WERI-Rb-1 (cell line): ENCODE data around the gene GALK1.
A peak's percentile ranks its signal among the peaks of the same experiment; 100 is the strongest.

Experiments used
- DNase-seq: peaks from one replicate; pipeline ENCODE4 v3.0.0-alpha.2; 2020
- H3K27ac ChIP-seq: fragments of 250-450 bp; sonication (Bioruptor Pico); 2 replicates; pipeline ENCODE4 v1.5.1; 2020; ENCODE audit warnings: mild to moderate bottlenecking, moderate library complexity
- H3K27me3 ChIP-seq: fragments of 250-450 bp; sonication (Bioruptor Pico); 2 replicates; pipeline ENCODE4 v1.5.1; 2021; ENCODE audit warnings: mild to moderate bottlenecking, low read depth, moderate library complexity; ENCODE audit not compliant: insufficient read depth, severe bottlenecking
- H3K36me3 ChIP-seq: fragments of 250-450 bp; sonication (Bioruptor Pico); 2 replicates; pipeline ENCODE4 v1.5.1; 2020; ENCODE audit warnings: mild to moderate bottlenecking, moderate library complexity
- H3K4me3 ChIP-seq: 2 replicates; pipeline ENCODE4 v1.5.1; 2011; ENCODE audit warnings: low read depth, mild to moderate bottlenecking, control low read depth, low read length
- H3K9me3 ChIP-seq: fragments of 250-450 bp; sonication (Bioruptor Pico); 2 replicates; pipeline ENCODE4 v1.5.1; 2021; ENCODE audit warnings: mild to moderate bottlenecking, moderate library complexity; ENCODE audit not compliant: severe bottlenecking
- TF ChIP-seq, protein P1 (sequence below): IDR thresholded peaks from 2 replicates; pipeline ENCODE4 v1.5.1; 2011; ENCODE audit warnings: low read depth, mild to moderate bottlenecking, control low read depth, inconsistent platforms, low read length

GALK1 gene

DNA sequence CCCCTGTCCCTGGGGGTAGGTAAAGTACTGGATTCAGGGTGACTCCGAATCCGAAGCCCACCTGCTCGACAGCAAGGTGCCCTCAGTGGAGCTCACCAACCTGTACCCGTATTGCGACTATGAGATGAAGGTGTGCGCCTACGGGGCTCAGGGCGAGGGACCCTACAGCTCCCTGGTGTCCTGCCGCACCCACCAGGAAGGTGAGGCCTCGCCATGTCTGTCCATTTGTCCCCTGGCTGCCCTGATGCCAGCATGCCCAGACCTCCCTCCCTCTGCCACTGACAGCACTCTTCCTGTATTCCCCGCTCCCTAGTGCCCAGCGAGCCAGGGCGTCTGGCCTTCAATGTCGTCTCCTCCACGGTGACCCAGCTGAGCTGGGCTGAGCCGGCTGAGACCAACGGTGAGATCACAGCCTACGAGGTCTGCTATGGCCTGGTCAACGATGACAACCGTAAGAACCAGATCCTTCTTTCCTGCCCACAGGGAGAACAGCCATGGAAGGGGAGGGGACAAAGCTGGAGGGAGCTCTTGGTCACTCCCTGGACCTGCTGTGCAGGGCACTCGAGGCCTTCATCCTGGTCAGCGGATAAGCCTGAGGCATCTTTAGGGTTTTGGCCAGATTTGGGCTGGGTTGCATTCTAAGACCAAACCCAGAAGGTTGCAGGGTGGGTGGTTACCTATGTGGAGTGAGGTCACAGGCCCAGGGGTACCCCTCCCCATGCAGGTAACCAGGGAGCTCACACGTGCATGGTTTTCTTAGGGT lies 14.2 kb downstream of the GALK1 start:
- no peak overlapping the region for H3K27ac ChIP-seq
- no peak for DNase-seq
- H3K27me3 ChIP-seq, result no peaks in the 10 kb centered on the region
- TF ChIP-seq, protein P1, sequence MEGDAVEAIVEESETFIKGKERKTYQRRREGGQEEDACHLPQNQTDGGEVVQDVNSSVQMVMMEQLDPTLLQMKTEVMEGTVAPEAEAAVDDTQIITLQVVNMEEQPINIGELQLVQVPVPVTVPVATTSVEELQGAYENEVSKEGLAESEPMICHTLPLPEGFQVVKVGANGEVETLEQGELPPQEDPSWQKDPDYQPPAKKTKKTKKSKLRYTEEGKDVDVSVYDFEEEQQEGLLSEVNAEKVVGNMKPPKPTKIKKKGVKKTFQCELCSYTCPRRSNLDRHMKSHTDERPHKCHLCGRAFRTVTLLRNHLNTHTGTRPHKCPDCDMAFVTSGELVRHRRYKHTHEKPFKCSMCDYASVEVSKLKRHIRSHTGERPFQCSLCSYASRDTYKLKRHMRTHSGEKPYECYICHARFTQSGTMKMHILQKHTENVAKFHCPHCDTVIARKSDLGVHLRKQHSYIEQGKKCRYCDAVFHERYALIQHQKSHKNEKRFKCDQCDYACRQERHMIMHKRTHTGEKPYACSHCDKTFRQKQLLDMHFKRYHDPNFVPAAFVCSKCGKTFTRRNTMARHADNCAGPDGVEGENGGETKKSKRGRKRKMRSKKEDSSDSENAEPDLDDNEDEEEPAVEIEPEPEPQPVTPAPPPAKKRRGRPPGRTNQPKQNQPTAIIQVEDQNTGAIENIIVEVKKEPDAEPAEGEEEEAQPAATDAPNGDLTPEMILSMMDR, result no peak
- H3K36me3 ChIP-seq, result no peaks in the 10 kb centered on the region
- H3K4me3 ChIP-seq, result no peak overlapping the region
- peaks cover 2% of the 10 kb centered on the region for H3K9me3 ChIP-seq

DNA sequence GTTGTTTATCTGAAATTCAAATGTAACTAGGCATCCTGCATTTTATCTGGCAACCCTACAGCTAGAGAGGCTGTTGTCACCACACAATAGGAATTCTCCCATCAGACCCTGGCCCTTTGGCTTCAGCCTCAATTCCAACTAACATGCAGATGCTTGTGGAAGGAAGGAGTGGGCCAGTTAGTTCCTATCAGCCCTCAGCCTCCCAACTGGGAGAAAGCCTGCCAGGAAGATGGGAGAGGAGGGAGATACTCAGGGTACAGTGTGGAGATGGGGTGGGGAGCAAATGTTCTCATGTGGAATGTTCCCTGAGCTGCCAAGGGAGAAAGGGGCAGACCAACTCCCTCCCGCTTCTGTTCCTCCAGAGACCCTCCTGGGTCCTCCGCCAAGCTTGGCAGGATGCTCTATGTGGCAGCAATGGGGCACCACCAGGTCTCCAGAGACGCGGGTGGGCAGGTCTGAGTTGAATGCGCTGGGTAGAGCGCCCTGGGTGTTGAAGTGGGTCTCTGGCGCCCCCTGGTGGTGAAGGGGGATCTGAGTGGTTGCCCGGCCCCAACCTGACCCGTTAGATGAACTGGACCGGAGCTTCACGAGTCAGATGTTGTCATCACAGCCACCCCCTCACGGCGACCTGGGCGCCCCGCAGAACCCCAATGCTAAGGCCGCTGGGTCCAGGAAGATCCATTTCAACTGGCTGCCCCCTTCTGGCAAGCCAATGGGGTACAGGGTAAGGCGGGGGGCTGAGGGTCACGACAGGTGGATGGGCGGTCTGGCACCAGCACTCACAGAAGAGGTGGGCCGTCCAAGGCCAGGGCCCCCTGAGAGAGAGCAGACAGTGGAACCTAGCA lies 15.2 kb downstream of the GALK1 start:
- H3K27ac ChIP-seq, result no peak overlapping the region

DNA sequence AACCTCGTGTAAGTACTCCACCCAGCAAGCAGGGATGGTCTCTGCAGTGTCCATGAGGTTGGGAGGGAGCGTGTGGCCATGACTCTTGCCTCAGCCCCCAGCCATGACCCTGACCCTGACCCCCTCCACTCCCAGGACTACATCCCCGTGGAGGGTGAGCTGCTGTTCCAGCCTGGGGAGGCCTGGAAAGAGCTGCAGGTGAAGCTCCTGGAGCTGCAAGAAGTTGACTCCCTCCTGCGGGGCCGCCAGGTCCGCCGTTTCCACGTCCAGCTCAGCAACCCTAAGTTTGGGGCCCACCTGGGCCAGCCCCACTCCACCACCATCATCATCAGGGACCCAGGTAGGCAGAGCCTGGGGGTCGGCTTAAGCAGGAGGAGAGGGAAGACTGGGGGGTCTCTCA lies 16.3 kb downstream of the GALK1 start:
- Histone ChIP-seq H3K4me3 (no peak overlapping the region), H3K36me3 (no peaks in the 10 kb centered on the region), H3K27me3 (no peaks in the 10 kb centered on the region), H3K27ac (no peak overlapping the region), H3K9me3 (peaks cover 2% of the 10 kb centered on the region)
- TF ChIP-seq, protein P1, result no peak
- no peak for DNase-seq

More for the DNA sequence above, 15.2 kb downstream of the GALK1 start:
- Histone ChIP-seq H3K27me3 (no peaks in the 10 kb centered on the region), H3K9me3 (peaks cover 2% of the 10 kb centered on the region), H3K4me3 (no peak overlapping the region), H3K36me3 (no peaks in the 10 kb centered on the region)
- TF ChIP-seq, protein P1, result peak; percentile 97
- peak; percentile 90 for DNase-seq

DNA sequence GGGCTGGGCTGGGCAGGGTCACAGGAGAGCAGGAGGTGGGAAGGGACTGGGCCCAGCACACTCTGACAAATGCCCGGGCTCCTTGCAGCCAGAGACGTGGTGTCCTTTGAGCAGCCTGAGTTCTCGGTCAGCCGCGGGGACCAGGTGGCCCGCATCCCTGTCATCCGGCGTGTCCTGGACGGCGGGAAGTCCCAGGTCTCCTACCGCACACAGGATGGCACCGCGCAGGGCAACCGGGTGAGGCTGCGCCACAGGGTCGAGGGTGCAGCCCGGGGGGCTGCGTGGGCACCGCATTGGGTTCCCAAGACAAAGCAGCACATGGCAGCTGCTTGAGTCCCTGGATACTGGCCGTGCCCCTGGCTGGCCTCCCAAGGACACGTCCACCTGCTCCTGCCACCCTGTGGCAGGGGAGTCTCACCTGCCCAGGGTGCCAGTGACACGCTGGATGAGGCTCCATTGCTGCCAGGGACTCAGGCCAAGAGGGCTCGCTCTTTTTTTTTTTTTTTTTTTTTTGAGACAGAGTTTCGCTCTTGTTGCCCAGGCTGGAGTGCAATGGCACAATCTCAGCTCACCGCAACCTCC lies 21.3 kb downstream of the GALK1 start:
- H3K36me3 ChIP-seq, result no peaks in the 10 kb centered on the region
- H3K4me3 ChIP-seq, result no peak overlapping the region
- H3K27ac ChIP-seq, result no peak overlapping the region
- TF ChIP-seq, protein P1, result no peak
- H3K27me3 ChIP-seq, result no peaks in the 10 kb centered on the region
- no peak for DNase-seq
- H3K9me3 ChIP-seq, result peaks cover 2% of the 10 kb centered on the region

DNA sequence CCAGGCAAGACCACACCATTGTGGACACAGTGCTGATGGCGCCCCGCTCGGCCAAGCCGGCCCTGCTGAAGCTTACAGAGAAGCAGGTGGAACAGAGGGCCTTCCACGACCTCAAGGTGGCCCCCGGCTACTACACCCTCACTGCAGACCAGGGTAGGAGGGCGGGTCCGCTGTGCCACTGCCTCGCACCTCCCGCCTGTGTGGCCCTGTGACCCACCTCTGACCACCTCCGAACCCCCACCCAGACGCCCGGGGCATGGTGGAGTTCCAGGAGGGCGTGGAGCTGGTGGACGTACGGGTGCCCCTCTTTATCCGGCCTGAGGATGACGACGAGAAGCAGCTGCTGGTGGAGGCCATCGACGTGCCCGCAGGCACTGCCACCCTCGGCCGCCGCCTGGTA lies 22.7 kb downstream of the GALK1 start:
- Histone ChIP-seq H3K27ac (no peak overlapping the region), H3K27me3 (no peaks in the 10 kb centered on the region), H3K36me3 (no peaks in the 10 kb centered on the region), H3K9me3 (peaks cover 2% of the 10 kb centered on the region), H3K4me3 (no peak overlapping the region)
- TF ChIP-seq, protein P1, result no peak
- DNase-seq, result no peak
